ENCODE results near the gene PCOLCE2.

- TF ChIP-seq POLR2AphosphoS5 (IDR thresholded peaks at IDR 0.05; ENCODE audit: insufficient read depth in 1 of 2, low read depth in 1 of 2), result no peak
- TF ChIP-seq, protein P1, sequence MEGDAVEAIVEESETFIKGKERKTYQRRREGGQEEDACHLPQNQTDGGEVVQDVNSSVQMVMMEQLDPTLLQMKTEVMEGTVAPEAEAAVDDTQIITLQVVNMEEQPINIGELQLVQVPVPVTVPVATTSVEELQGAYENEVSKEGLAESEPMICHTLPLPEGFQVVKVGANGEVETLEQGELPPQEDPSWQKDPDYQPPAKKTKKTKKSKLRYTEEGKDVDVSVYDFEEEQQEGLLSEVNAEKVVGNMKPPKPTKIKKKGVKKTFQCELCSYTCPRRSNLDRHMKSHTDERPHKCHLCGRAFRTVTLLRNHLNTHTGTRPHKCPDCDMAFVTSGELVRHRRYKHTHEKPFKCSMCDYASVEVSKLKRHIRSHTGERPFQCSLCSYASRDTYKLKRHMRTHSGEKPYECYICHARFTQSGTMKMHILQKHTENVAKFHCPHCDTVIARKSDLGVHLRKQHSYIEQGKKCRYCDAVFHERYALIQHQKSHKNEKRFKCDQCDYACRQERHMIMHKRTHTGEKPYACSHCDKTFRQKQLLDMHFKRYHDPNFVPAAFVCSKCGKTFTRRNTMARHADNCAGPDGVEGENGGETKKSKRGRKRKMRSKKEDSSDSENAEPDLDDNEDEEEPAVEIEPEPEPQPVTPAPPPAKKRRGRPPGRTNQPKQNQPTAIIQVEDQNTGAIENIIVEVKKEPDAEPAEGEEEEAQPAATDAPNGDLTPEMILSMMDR (IDR thresholded peaks at IDR 0.05), result no peak
Observed at GRCh38 chr3:142881445-142882224, 7.2 kb downstream of the PCOLCE2 start.
